AG10803 (cell line): ENCODE results near the gene SUGCT.

Experiments used
- DNase-seq: peaks from one replicate; pipeline ENCODE4 v3.0.0; 2010; ENCODE audit warnings: low read depth
- H3K4me3 ChIP-seq: 2 replicates; pipeline ENCODE4 v1.5.1; 2011; ENCODE audit warnings: mild to moderate bottlenecking, low read length, control low read depth
- TF ChIP-seq, protein P1 (sequence below): conservative IDR thresholded peaks from 2 replicates; pipeline ENCODE4 v1.5.1; 2011; ENCODE audit warnings: mild to moderate bottlenecking, low read length, control low read depth, inconsistent platforms

SUGCT gene

DNA sequence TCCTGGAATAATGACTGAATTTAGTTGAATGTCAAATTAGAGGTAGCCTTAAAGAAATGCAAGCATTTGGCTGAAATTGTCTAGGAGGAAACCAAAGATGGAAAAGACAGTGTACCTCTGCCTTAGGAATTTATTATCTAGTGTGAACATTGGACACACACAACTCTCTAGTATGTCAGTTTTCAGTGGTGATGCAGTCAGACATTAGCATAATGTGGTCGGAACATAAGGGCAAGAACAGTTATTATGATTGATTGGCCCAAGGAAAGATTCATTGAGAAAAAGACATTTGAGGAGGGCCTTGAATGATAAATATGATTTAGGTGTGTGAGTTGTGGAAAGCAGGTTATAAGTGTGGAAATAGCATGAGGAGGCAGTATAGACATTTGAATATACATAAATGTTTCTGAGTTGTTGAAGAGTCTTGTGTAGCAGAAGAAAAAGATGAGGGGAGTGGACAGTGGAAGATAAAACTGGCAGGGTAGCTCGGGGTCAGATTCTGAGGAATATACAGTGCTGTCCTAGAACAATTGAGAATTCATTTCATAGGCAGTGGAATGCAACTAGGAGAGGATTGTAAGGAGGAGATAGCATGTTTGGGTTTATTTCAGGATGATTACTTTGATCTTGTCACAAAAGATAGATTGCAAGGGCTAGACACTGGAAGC, 414.7 kb downstream of the SUGCT start:
- DNase-seq, result no peak
- TF ChIP-seq, protein P1, sequence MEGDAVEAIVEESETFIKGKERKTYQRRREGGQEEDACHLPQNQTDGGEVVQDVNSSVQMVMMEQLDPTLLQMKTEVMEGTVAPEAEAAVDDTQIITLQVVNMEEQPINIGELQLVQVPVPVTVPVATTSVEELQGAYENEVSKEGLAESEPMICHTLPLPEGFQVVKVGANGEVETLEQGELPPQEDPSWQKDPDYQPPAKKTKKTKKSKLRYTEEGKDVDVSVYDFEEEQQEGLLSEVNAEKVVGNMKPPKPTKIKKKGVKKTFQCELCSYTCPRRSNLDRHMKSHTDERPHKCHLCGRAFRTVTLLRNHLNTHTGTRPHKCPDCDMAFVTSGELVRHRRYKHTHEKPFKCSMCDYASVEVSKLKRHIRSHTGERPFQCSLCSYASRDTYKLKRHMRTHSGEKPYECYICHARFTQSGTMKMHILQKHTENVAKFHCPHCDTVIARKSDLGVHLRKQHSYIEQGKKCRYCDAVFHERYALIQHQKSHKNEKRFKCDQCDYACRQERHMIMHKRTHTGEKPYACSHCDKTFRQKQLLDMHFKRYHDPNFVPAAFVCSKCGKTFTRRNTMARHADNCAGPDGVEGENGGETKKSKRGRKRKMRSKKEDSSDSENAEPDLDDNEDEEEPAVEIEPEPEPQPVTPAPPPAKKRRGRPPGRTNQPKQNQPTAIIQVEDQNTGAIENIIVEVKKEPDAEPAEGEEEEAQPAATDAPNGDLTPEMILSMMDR, result no peak
- no peak overlapping the region for H3K4me3 ChIP-seq

DNA sequence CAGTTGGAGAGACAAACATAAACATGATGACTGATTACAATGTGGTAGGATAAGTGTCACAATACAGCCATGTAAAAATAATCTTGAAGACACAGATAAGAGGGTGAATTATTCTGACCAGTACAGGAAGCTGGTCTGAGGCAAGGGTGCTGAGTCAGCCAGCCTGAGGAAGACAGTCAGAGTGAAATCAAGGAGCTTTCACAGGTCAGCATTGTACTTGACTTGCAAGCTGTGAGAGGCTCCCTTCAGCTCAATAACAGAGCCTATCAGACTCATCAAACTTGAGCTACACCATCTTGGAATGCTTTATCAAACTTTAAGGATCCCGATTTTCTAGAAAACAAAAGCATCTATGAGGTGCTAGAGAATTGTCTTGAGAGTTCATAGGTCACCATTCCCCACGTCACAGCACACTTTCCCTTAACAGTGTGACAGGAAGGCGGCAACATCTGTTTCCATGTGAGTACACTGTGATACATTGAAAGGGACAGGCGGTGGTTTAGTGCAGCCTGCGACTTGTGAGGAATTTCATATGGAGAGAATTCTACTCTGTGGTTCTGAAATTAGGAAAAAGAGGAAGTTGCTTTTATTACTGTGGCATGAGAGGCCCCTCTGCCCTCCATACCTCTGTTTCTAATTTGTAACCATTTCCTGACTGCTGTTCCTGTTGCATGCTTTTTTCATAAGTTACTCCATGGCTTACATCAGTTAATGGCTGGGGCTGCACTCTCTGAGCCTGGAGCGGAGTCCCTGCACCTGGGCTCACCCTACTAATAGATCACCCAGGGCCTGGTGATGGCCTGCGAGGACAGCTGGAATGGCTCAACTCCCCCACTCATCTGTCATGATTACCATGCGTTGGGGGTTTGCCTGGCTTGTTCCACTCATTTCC, 417.1 kb downstream of the SUGCT start:
- H3K4me3 ChIP-seq, result no peak overlapping the region
- DNase-seq, result peak; percentile 64
- TF ChIP-seq, protein P1, result no peak

DNA sequence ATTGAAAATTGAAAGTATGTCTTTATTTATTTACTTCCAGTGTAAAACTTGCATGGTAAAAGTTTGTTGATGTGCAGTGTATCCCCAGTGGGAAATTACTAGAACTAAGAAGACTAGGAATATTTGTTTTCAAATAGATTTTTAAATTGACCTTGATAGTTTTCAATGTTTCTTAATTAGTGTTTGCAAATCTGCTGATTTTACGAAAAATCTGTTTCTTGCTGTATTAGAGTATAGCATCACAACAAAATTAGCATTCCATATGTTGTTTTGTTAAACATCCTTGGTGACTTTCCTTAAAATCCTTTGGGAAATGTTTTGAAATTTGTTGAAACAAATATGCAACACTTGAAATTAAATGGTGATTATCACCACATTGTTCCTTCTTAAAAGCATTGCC, 425.9 kb downstream of the SUGCT start:
- no peak overlapping the region for H3K4me3 ChIP-seq
- DNase-seq, result no peak
- TF ChIP-seq, protein P1, result no peak

DNA sequence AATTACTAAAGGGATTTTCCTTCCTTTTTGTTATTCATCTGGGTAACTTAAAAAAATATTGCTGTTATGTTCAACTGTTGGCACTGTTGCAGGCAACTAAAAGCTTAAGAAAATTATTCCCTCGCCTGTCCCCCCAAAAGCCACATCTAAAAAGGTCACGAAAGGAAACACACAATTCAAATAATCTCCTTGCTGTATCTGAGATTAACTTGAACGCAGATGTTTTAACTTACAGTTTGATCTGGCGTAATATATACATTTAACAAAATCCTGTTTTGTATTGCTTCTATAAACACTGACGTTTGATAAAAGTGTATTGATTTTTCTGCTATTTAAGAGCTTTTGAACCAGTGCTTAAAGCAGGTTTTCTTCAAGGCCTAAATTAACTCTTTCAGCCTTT, 432.1 kb downstream of the SUGCT start:
- no peak overlapping the region for H3K4me3 ChIP-seq
- no peak for DNase-seq
- TF ChIP-seq, protein P1, result no peak

DNA sequence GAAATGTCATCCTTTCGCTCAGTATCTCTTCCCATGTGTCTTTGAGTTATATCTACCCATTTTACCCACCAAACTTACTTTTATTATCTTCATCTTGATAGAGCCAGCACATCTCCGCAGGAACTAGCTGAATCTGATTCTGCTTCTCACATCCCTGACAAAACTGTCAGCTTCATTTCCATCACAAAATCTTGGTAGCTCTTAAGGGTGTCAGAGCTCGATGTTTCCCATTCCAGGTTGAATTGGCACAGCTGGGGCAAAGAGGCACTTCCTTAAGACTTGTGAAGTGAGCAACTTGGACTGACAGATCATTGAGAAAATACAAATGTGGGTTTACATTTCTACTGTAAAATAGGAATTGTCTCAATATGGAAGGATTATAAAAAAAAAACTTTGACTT, 434.5 kb downstream of the SUGCT start:
- TF ChIP-seq, protein P1, result no peak
- no peak for DNase-seq
- no peak overlapping the region for H3K4me3 ChIP-seq

DNA sequence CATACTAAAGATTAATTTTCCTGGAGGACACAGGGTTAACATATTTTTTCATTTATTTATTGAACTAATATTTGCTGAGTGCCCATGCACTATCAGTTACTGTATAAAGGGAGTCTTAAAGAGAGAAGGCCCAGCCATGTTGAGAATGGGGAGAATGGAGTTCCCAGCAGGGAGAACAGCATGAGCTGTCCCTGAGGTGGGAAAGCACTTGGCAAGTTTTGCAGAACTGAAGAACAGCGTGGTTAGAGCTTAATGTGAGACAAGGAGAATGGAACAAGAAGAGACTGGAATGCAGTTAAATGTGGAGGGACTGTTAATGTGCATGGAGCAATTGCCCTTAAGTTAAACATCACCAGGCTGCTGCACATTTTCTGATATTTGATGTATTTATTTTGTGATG, 435.4 kb downstream of the SUGCT start:
- peak; percentile 59 for DNase-seq
- H3K4me3 ChIP-seq, result no peak overlapping the region
- TF ChIP-seq, protein P1, result no peak

DNA sequence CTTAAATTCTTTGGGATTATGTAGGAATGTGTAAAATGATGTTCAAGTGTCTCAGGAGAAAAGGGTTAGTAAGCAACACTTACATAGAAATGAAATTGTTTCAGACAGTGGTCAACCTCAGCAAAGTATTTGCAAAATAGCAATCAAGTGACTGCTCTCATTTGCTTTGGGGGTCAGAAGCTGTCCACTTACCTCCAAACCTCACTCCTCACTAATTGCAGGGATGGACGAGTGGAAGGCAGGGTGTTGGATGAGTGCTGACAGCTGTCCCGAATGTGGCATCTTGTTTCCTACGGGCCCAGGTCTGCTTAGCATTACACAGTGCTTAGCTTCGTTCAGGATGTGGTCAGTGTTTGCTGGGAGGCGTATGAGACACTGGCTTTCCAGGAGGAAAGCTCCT, 437.0 kb downstream of the SUGCT start:
- no peak overlapping the region for H3K4me3 ChIP-seq
- peak; percentile 99 for DNase-seq
- TF ChIP-seq, protein P1, result no peak
